ENCODE data around the gene CELSR1.
A peak's percentile ranks its signal among the peaks of the same experiment; 100 is the strongest.

The CELSR1 gene, protein sequence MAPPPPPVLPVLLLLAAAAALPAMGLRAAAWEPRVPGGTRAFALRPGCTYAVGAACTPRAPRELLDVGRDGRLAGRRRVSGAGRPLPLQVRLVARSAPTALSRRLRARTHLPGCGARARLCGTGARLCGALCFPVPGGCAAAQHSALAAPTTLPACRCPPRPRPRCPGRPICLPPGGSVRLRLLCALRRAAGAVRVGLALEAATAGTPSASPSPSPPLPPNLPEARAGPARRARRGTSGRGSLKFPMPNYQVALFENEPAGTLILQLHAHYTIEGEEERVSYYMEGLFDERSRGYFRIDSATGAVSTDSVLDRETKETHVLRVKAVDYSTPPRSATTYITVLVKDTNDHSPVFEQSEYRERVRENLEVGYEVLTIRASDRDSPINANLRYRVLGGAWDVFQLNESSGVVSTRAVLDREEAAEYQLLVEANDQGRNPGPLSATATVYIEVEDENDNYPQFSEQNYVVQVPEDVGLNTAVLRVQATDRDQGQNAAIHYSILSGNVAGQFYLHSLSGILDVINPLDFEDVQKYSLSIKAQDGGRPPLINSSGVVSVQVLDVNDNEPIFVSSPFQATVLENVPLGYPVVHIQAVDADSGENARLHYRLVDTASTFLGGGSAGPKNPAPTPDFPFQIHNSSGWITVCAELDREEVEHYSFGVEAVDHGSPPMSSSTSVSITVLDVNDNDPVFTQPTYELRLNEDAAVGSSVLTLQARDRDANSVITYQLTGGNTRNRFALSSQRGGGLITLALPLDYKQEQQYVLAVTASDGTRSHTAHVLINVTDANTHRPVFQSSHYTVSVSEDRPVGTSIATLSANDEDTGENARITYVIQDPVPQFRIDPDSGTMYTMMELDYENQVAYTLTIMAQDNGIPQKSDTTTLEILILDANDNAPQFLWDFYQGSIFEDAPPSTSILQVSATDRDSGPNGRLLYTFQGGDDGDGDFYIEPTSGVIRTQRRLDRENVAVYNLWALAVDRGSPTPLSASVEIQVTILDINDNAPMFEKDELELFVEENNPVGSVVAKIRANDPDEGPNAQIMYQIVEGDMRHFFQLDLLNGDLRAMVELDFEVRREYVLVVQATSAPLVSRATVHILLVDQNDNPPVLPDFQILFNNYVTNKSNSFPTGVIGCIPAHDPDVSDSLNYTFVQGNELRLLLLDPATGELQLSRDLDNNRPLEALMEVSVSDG (N-terminal part only)

GRCh38 chr22:46537225-46537945, at the start of gene CELSR1:
Gene CELSR1, minus strand, starts transcription at chr22:46537620. Its CDS starts 450 bp downstream, at chr22:46537170.
- no peak for DNase-seq

- no peak for DNase-seq
Observed at GRCh38 chr22:46587061-46587460, 49.6 kb upstream of the CELSR1 start.

- no peak for DNase-seq
Observed at GRCh38 chr22:46586531-46587011, 49.2 kb upstream of the CELSR1 start.

DNA sequence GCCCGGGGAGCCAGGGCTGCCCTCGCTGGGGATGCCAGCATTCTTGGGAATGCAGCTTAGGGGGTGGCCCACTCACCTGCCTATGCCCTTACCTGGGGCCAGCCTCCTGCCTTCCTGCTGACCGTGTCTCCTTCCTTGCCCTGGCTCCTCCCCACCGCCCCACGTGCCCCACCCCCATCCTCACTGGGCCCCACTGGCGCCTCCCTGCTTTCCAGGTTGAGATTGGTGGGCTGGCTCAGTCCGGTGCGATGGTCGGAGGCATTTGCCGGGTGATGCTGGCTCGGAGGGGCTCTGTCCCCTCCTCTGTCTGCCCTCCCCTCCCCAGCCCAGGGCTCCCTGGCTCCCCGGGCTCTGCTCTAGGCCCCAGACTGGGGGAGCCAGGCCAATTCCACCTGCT, 48.7 kb upstream of the CELSR1 start:
- no peak for DNase-seq

DNA sequence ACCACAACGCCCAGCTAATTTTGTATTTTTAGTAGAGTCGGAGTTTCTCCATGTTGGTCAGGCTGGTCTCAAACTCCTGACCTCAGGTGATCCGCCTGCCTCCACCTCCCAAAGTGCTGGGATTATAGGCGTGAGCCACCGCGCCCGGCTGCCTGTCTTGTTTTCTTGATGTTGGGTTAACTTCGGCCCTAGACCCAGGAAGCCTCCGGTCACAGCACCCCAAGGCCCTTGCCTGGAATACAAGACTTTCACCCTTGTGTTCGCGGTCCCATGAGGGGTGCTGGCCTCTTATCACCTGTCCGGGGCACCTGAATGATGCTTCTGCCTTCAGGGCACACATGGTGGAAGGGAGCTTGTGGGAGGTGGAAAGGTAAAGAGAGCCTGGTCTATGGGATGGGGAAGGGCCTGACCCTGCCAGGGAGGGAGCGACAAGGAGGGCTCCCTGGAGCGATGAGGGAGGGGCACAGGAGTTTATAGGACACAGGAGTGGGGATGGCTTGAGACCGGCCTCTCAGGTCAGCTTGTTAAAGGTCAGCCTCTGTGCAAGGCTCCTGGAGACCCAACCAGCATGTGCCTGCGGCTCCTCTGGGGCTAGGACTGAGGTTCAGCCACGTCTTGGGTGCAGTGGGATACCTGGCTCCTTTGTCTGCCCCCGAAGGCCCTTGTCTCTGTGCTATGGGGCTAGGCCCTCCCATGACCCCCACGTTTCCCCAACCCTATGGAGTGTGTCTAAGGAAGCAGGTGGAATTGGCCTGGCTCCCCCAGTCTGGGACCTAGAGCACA, 48.1 kb upstream of the CELSR1 start:
- DNase-seq, result no peak

GRCh38 chr22:46584081-46584921, 46.9 kb upstream of the CELSR1 start:
- no peak for DNase-seq

GRCh38 chr22:46583571-46583970, 46.2 kb upstream of the CELSR1 start:
- no peak for DNase-seq

GRCh38 chr22:46582281-46582933, 45.0 kb upstream of the CELSR1 start:
- peak; percentile 28 for DNase-seq

- DNase-seq, result no peak
Observed at GRCh38 chr22:46581538-46582244, 44.3 kb upstream of the CELSR1 start.

GRCh38 chr22:46580940-46581537, 43.6 kb upstream of the CELSR1 start:
- DNase-seq, result no peak

GRCh38 chr22:46579751-46580449, 42.5 kb upstream of the CELSR1 start:
- no peak for DNase-seq

DNA sequence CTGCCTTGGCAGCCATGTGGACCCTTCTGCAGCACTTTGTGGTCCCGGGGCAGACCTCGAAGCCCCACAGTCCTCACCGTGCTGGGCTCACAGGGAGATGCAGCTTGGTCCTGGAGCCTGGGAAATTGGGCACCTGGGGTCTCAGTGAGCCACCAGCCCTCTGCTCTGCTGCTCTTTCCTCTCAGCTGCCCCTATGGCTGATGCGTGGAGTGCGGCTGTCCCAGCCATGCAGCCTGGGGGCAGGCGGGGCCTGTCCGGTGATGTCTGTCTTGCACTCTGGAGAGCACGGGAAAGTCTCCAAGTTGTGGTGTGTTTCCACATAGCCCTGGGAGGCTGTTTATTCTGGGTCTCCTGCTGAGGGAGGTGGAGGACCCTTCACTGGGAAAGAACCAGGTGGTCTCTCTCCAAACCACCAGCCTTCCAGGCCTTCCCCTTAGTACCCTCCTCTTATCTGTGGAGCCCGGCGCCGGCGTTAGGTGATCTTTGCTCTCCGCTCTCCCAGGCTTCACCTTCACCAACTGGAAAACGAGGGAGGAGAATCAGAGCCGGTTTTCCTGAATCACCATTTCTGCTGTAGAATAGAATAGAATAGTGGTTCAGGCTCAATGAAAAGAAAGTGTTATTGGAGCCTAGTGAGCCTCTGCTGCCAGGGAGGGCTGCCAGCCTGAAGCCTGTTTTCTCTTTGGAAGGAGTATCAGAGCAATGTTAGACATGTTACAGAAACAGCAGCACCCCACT, 41.6 kb upstream of the CELSR1 start:
- no peak for DNase-seq

GRCh38 chr22:46578251-46578823, 40.9 kb upstream of the CELSR1 start:
- DNase-seq, result no peak

DNA sequence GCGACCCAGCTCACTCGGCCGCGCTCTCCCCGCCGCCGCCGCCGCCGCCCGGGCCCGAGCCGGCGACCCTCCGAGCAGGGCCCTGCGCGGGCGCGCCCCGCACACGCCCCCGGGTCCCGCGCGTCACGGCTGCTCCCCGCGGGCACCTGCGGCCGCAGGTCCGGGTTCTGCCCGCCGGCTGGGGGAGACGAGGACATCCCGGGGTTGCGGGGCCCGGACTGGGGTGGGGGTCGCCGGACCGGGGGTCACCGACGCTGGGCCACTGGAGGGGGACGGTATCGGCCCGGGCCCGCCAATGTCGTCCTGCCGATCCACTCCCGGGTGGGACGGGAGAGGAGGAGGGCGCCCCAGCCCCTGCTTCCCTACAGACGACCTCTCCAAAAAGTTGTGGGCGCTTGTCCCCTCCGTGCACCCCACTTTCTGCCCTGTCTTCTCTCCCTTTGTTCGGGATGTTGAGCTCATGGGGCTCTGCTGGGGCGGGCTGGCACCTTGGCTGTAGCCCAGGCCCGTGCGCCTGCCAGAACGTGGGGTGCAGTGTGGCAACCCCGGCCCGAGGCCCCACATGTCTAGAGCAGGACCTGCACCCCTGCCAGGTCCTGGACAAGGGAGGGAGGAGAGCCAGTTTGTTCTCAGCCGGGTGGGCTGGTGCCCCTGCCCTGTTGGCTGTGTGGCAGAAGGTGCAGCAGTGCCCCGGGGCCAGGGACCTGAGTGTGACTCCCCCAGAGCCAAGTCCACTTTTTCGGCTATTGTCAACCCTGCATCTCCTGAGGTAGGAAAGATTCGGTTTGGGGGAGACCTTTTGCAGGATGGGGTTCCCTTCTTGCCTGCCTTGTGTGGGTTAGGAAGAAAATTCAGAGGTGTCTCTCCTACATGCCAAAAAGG, 40.2 kb upstream of the CELSR1 start:
- DNase-seq, result no peak

DNA sequence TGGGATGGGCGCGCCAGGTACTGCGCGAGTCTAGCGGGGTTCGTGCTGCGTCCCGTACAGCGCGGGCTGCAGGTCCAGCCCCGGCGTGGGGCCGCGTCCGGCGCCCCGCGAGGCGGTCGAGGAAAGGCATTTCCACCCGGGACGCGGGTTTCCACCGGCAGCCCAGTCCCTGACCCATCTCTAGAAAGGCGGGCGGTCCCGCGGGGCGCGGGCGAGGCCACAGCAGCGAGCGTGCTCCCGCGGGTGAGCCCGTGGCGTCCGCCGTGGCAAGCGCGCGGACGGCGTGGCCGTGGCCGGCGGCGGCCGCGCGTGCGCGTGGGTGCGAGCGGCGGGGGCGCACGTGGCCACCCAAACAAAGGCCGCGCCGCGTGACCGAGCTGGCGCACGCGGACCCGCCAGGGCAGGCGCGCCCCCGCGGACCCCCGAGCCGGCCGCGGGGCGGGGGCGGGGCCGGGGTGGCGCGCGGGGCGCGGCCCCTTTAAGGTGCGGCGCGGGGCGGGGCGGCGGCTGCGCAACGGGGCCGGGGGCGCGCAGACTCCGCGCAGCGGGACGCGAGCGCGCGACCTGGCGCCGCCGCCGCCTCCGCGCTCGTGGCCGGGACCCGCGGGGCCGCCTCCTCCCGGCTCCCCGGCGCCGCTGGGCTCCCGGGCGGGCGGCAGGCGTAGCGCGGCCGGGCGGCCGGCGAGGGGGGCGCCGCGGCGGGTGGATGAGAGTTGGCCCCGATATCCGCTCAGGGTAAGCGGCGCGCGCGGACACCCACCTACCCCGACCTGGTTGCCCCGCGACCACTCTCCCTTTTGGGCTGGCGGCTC, 39.3 kb upstream of the CELSR1 start:
- no peak for DNase-seq

All from DMS153 (cell line).